Endodermal cell (in vitro differentiated cells): Measurements from ENCODE around the gene CCDC80. TPM values are rescaled to one million over a fixed set of nuclear protein-coding genes. Genes with fewer than 3 reads are reported as not detected.

Source experiments
- DNase-seq: peaks from one replicate; pipeline ENCODE4 v3.0.0-alpha.2; 2017
- H3K27ac ChIP-seq: 2 replicates; pipeline ENCODE4 v1.5.1; 2013; ENCODE audit warnings: mild to moderate bottlenecking, low read depth, low read length, moderate library complexity
- H3K27me3 ChIP-seq: 2 replicates; pipeline ENCODE4 v1.6.1; 2013; ENCODE audit warnings: mild to moderate bottlenecking, low read length, moderate library complexity; ENCODE audit not compliant: insufficient read depth, control insufficient read depth, poor library complexity, severe bottlenecking
- H3K36me3 ChIP-seq: 2 replicates; pipeline ENCODE4 v1.7.0; 2013; ENCODE audit warnings: mild to moderate bottlenecking, low read length, moderate library complexity; ENCODE audit not compliant: control insufficient read depth, insufficient read depth
- H3K4me1 ChIP-seq: one replicate; pipeline ENCODE4 v1.7.0; 2013; ENCODE audit warnings: low read length; ENCODE audit not compliant: control insufficient read depth, insufficient read depth
- H3K4me3 ChIP-seq: 2 replicates; pipeline ENCODE4 v1.5.1; 2013; ENCODE audit warnings: mild to moderate bottlenecking, low read length, moderate library complexity
- H3K9ac ChIP-seq: 2 replicates; pipeline ENCODE4 v1.6.1; 2013; ENCODE audit warnings: mild to moderate bottlenecking, low read length, moderate library complexity; ENCODE audit not compliant: poor library complexity, severe bottlenecking; ENCODE audit errors: extremely low read depth
- H3K9me3 ChIP-seq: 2 replicates; pipeline ENCODE4 v1.6.1; 2013; ENCODE audit warnings: mild to moderate bottlenecking, low read length, moderate library complexity; ENCODE audit not compliant: control insufficient read depth
- H3K27ac Mint-ChIP-seq: 2 replicates; pipeline ENCODE4 v1.8.0; 2020; ENCODE audit warnings: mixed read lengths
- H3K27me3 Mint-ChIP-seq: 2 replicates; pipeline ENCODE4 v1.8.0; 2021; ENCODE audit warnings: mild to moderate bottlenecking, mixed read lengths; ENCODE audit not compliant: insufficient read depth
- H3K36me3 Mint-ChIP-seq: 2 replicates; pipeline ENCODE4 v1.8.0; 2020; ENCODE audit warnings: low read depth, mixed read lengths
- H3K4me1 Mint-ChIP-seq: 2 replicates; pipeline ENCODE4 v1.8.0; 2020; ENCODE audit warnings: mixed read lengths
- H3K4me3 Mint-ChIP-seq: 2 replicates; pipeline ENCODE4 v1.8.0; 2020; ENCODE audit warnings: mild to moderate bottlenecking, moderate library complexity, mixed read lengths
- H3K9me3 Mint-ChIP-seq: 2 replicates; pipeline ENCODE4 v1.8.0; 2020; ENCODE audit warnings: mild to moderate bottlenecking, mixed read lengths
- CTCF ChIP-seq: fragments of 200-600 bp; sonication (generic); conservative IDR thresholded peaks from 2 replicates; pipeline ENCODE4 v1.5.0; 2021; ENCODE audit warnings: antibody characterized with exemption, mild to moderate bottlenecking
- WGBS, 2 experiments: methylation state at CpG; one replicate each; pipeline versions ENCODE4 v1.1.5 to v1.1.7; 2013; ENCODE audit warnings: missing lambda C conversion rate in 2 of 2, mixed read lengths in 1 of 2; ENCODE audit not compliant: insufficient coverage in 1 of 2, insufficient read length in 1 of 2; 5-methylcytosine and 5-hydroxymethylcytosine counted together
- total RNA-seq, 2 donors: library from RNA; stranded (reverse); fragmentation: NEBNext Ultra II Directional in 1 of 2; extraction: Animal tissue kit (Norgen Biotek cat#: 25700) in 1 of 2; gene quantifications; 2 replicates in 1 of 2; 3 replicates in 1 of 2; pipeline ENCODE4 v1.2.1, GENCODE V29; 2021

The CCDC80 gene
- total RNA-seq, 2 donors from 2014 or later = 4.6 to 31.5 TPM

- no peaks in the 10 kb centered on the region for H3K27me3 Mint-ChIP-seq
- Histone ChIP-seq H3K9ac (no peak overlapping the region), H3K4me3 (no peak overlapping the region), H3K27ac (no peak overlapping the region), H3K9me3 (no peaks in the 10 kb centered on the region), H3K36me3 (peaks cover 52% of the 10 kb centered on the region), H3K27me3 (no peaks in the 10 kb centered on the region), H3K4me1 (no peaks in the 10 kb centered on the region)
- no peaks in the 10 kb centered on the region for H3K9me3 Mint-ChIP-seq
- no peak for TF ChIP-seq CTCF
- no peak overlapping the region for H3K4me3 Mint-ChIP-seq
- H3K4me1 Mint-ChIP-seq = no peaks in the 10 kb centered on the region
- no peak overlapping the region for H3K27ac Mint-ChIP-seq
- DNase-seq = no peak
- H3K36me3 Mint-ChIP-seq = peaks cover 34% of the 10 kb centered on the region
- WGBS, 2 experiments = 90 to 100% methylated on average over 1 to 3 of the region's 3 CpGs
These were observed 61.2 kb downstream of the CCDC80 start for GRCh38 chr3:112579697-112580096.

- Histone ChIP-seq H3K9ac (no peak overlapping the region), H3K4me1 (no peaks in the 10 kb centered on the region), H3K27ac (no peak overlapping the region), H3K4me3 (no peak overlapping the region), H3K36me3 (peaks cover 47% of the 10 kb centered on the region), H3K9me3 (no peaks in the 10 kb centered on the region), H3K27me3 (no peaks in the 10 kb centered on the region)
- no peaks in the 10 kb centered on the region for H3K4me1 Mint-ChIP-seq
- 91 to 97% methylated on average over 3 of the region's 3 CpGs for WGBS, 2 experiments
- no peaks in the 10 kb centered on the region for H3K27me3 Mint-ChIP-seq
- no peak overlapping the region for H3K27ac Mint-ChIP-seq
- no peak for TF ChIP-seq CTCF
- no peak for DNase-seq
- H3K36me3 Mint-ChIP-seq = peaks cover 30% of the 10 kb centered on the region
- no peaks in the 10 kb centered on the region for H3K9me3 Mint-ChIP-seq
- no peak overlapping the region for H3K4me3 Mint-ChIP-seq
These were observed 61.7 kb downstream of the CCDC80 start for GRCh38 chr3:112579232-112579631.

GRCh38 chr3:112572701-112573100, 68.2 kb downstream of the CCDC80 start:
- Mint-ChIP-seq H3K9me3 (no peaks in the 10 kb centered on the region), H3K4me1 (peaks cover 2% of the 10 kb centered on the region), H3K36me3 (peaks cover 43% of the 10 kb centered on the region), H3K27ac (no peak overlapping the region), H3K27me3 (no peaks in the 10 kb centered on the region), H3K4me3 (no peak overlapping the region)
- H3K4me1 ChIP-seq = no peaks in the 10 kb centered on the region
- TF ChIP-seq CTCF = no peak
- H3K36me3 ChIP-seq = peaks cover 45% of the 10 kb centered on the region
- no peak overlapping the region for H3K4me3 ChIP-seq
- no peak overlapping the region for H3K27ac ChIP-seq
- 94 to 100% methylated on average over 1 of the region's 1 CpG for WGBS, 2 experiments
- no peak for DNase-seq
- no peaks in the 10 kb centered on the region for H3K9me3 ChIP-seq
- no peak overlapping the region for H3K9ac ChIP-seq
- H3K27me3 ChIP-seq = no peaks in the 10 kb centered on the region
